ENCODE measurements around the gene VCP.

VCP gene

GRCh38 chr9:35054185-35054835, 18.1 kb downstream of the VCP start:
- Histone ChIP-seq H3K36me3 (ENCODE audit: control insufficient read depth, insufficient read depth, low read length) (peaks cover 33% of the 10 kb centered on the region), H3K4me1 (ENCODE audit: control insufficient read depth, insufficient read depth, low read length) (no peaks in the 10 kb centered on the region), H3K27me3 (ENCODE audit: control insufficient read depth, insufficient read depth, low read length) (no peaks in the 10 kb centered on the region), H3K9ac (ENCODE audit: low read depth, low read length) (no peak overlapping the region), H3K4me3 (ENCODE audit: low read depth, low read length) (no peak overlapping the region), H3K9me3 (ENCODE audit: control insufficient read depth, insufficient read depth, low read length) (no peaks in the 10 kb centered on the region)

- H3K9me3 ChIP-seq (ENCODE audit: control insufficient read depth, insufficient read depth, low read length): no peaks in the 10 kb centered on the region
- no peak overlapping the region for H3K4me3 ChIP-seq (ENCODE audit: low read depth, low read length)
- H3K4me1 ChIP-seq (ENCODE audit: control insufficient read depth, insufficient read depth, low read length): no peaks in the 10 kb centered on the region
- H3K36me3 ChIP-seq (ENCODE audit: control insufficient read depth, insufficient read depth, low read length): peaks cover 4% of the 10 kb centered on the region
- no peak overlapping the region for H3K9ac ChIP-seq (ENCODE audit: low read depth, low read length)
- H3K27me3 ChIP-seq (ENCODE audit: control insufficient read depth, insufficient read depth, low read length): no peaks in the 10 kb centered on the region
Observed at GRCh38 chr9:35051069-35051967, 21.1 kb downstream of the VCP start.

GRCh38 chr9:35048511-35048910, 23.9 kb downstream of the VCP start:
- H3K36me3 ChIP-seq (ENCODE audit: control insufficient read depth, insufficient read depth, low read length): no peaks in the 10 kb centered on the region
- H3K9ac ChIP-seq (ENCODE audit: low read depth, low read length): no peak overlapping the region
- H3K9me3 ChIP-seq (ENCODE audit: control insufficient read depth, insufficient read depth, low read length): no peaks in the 10 kb centered on the region
- H3K4me1 ChIP-seq (ENCODE audit: control insufficient read depth, insufficient read depth, low read length): no peaks in the 10 kb centered on the region
- no peak overlapping the region for H3K4me3 ChIP-seq (ENCODE audit: low read depth, low read length)
- no peaks in the 10 kb centered on the region for H3K27me3 ChIP-seq (ENCODE audit: control insufficient read depth, insufficient read depth, low read length)

- no peaks in the 10 kb centered on the region for H3K4me1 ChIP-seq (ENCODE audit: control insufficient read depth, insufficient read depth, low read length)
Observed at GRCh38 chr9:35044071-35044470, 28.4 kb downstream of the VCP start.

GRCh38 chr9:35042891-35043545, 29.4 kb downstream of the VCP start:
- Histone ChIP-seq H3K9me3 (ENCODE audit: control insufficient read depth, insufficient read depth, low read length) (no peaks in the 10 kb centered on the region), H3K4me3 (ENCODE audit: low read depth, low read length) (no peak overlapping the region), H3K27me3 (ENCODE audit: control insufficient read depth, insufficient read depth, low read length) (no peaks in the 10 kb centered on the region), H3K4me1 (ENCODE audit: control insufficient read depth, insufficient read depth, low read length) (no peaks in the 10 kb centered on the region), H3K9ac (ENCODE audit: low read depth, low read length) (no peak overlapping the region), H3K36me3 (ENCODE audit: control insufficient read depth, insufficient read depth, low read length) (peaks cover 5% of the 10 kb centered on the region)

More at GRCh38 chr9:35044071-35044470, 28.4 kb downstream of the VCP start:
- H3K9me3 ChIP-seq (ENCODE audit: control insufficient read depth, insufficient read depth, low read length): no peaks in the 10 kb centered on the region
- peaks cover 5% of the 10 kb centered on the region for H3K36me3 ChIP-seq (ENCODE audit: control insufficient read depth, insufficient read depth, low read length)
- H3K27me3 ChIP-seq (ENCODE audit: control insufficient read depth, insufficient read depth, low read length): no peaks in the 10 kb centered on the region
- no peak overlapping the region for H3K4me3 ChIP-seq (ENCODE audit: low read depth, low read length)
- H3K9ac ChIP-seq (ENCODE audit: low read depth, low read length): no peak overlapping the region

GRCh38 chr9:35042081-35042604, 30.3 kb downstream of the VCP start:
- Histone ChIP-seq H3K27me3 (ENCODE audit: control insufficient read depth, insufficient read depth, low read length) (no peaks in the 10 kb centered on the region), H3K9ac (ENCODE audit: low read depth, low read length) (no peak overlapping the region), H3K36me3 (ENCODE audit: control insufficient read depth, insufficient read depth, low read length) (peaks cover 5% of the 10 kb centered on the region), H3K9me3 (ENCODE audit: control insufficient read depth, insufficient read depth, low read length) (no peaks in the 10 kb centered on the region), H3K4me1 (ENCODE audit: control insufficient read depth, insufficient read depth, low read length) (no peaks in the 10 kb centered on the region), H3K4me3 (ENCODE audit: low read depth, low read length) (no peak overlapping the region)

- Histone ChIP-seq H3K4me1 (ENCODE audit: control insufficient read depth, insufficient read depth, low read length) (peaks cover 3% of the 10 kb centered on the region), H3K27me3 (ENCODE audit: control insufficient read depth, insufficient read depth, low read length) (no peaks in the 10 kb centered on the region), H3K9ac (ENCODE audit: low read depth, low read length) (peak overlapping the region; percentile 65), H3K4me3 (ENCODE audit: low read depth, low read length) (peak overlapping the region; percentile 61), H3K9me3 (ENCODE audit: control insufficient read depth, insufficient read depth, low read length) (no peaks in the 10 kb centered on the region), H3K36me3 (ENCODE audit: control insufficient read depth, insufficient read depth, low read length) (no peaks in the 10 kb centered on the region)
Observed at GRCh38 chr9:35035851-35036701, 36.3 kb downstream of the VCP start.

- Histone ChIP-seq H3K4me1 (ENCODE audit: control insufficient read depth, insufficient read depth, low read length) (peaks cover 3% of the 10 kb centered on the region), H3K4me3 (ENCODE audit: low read depth, low read length) (no peak overlapping the region), H3K36me3 (ENCODE audit: control insufficient read depth, insufficient read depth, low read length) (no peaks in the 10 kb centered on the region), H3K27me3 (ENCODE audit: control insufficient read depth, insufficient read depth, low read length) (no peaks in the 10 kb centered on the region), H3K9me3 (ENCODE audit: control insufficient read depth, insufficient read depth, low read length) (peaks cover 6% of the 10 kb centered on the region), H3K9ac (ENCODE audit: low read depth, low read length) (no peak overlapping the region)
Observed at GRCh38 chr9:35033101-35033500, 39.3 kb downstream of the VCP start.

- no peaks in the 10 kb centered on the region for H3K27me3 ChIP-seq (ENCODE audit: control insufficient read depth, insufficient read depth, low read length)
- no peaks in the 10 kb centered on the region for H3K4me1 ChIP-seq (ENCODE audit: control insufficient read depth, insufficient read depth, low read length)
- peaks cover 6% of the 10 kb centered on the region for H3K9me3 ChIP-seq (ENCODE audit: control insufficient read depth, insufficient read depth, low read length)
- no peak overlapping the region for H3K9ac ChIP-seq (ENCODE audit: low read depth, low read length)
- H3K36me3 ChIP-seq (ENCODE audit: control insufficient read depth, insufficient read depth, low read length): no peaks in the 10 kb centered on the region
- H3K4me3 ChIP-seq (ENCODE audit: low read depth, low read length): no peak overlapping the region
Observed at GRCh38 chr9:35029852-35030251, 42.6 kb downstream of the VCP start.

- H3K27me3 ChIP-seq (ENCODE audit: control insufficient read depth, insufficient read depth, low read length): no peaks in the 10 kb centered on the region
- H3K36me3 ChIP-seq (ENCODE audit: control insufficient read depth, insufficient read depth, low read length): no peaks in the 10 kb centered on the region
- H3K4me3 ChIP-seq (ENCODE audit: low read depth, low read length): no peak overlapping the region
- H3K9me3 ChIP-seq (ENCODE audit: control insufficient read depth, insufficient read depth, low read length): peaks cover 6% of the 10 kb centered on the region
- no peaks in the 10 kb centered on the region for H3K4me1 ChIP-seq (ENCODE audit: control insufficient read depth, insufficient read depth, low read length)
- H3K9ac ChIP-seq (ENCODE audit: low read depth, low read length): no peak overlapping the region
Observed at GRCh38 chr9:35029241-35029640, 43.2 kb downstream of the VCP start.

- H3K36me3 ChIP-seq (ENCODE audit: control insufficient read depth, insufficient read depth, low read length): no peaks in the 10 kb centered on the region
- H3K9me3 ChIP-seq (ENCODE audit: control insufficient read depth, insufficient read depth, low read length): peaks cover 6% of the 10 kb centered on the region
- H3K27me3 ChIP-seq (ENCODE audit: control insufficient read depth, insufficient read depth, low read length): no peaks in the 10 kb centered on the region
- H3K4me3 ChIP-seq (ENCODE audit: low read depth, low read length): no peak overlapping the region
- no peaks in the 10 kb centered on the region for H3K4me1 ChIP-seq (ENCODE audit: control insufficient read depth, insufficient read depth, low read length)
- H3K9ac ChIP-seq (ENCODE audit: low read depth, low read length): no peak overlapping the region
Observed at GRCh38 chr9:35028341-35028740, 44.1 kb downstream of the VCP start.

All from iPS-15b (cell line).